Calu3 (cell line): ENCODE results near the gene ZYG11B. TPM values are rescaled to one million over a fixed set of nuclear protein-coding genes. Genes with fewer than 3 reads are reported as not detected.
"Not testable (repeated sequence)": the region's sequence is repeated elsewhere in the genome, so short reads cannot be mapped to it uniquely, and the experiment has no call there.

Experiments used
- BruUV-seq: library from RNA; stranded (reverse); fragments of 400-500 nt; replicated peaks from 2 replicates; lab custom pipeline; 2021; lab: Mats Ljungman, UMichigan
- CTCF ChIA-PET: fragments of 300-600 bp; sonication (Branson Sonifier 250); formaldehyde crosslinking; loops from one replicate; lab custom pipeline; 2022; ENCODE audit warnings: antibody characterized with exemption; lab: Charles Lee
- DNase-seq: peaks from one replicate; pipeline ENCODE4 v3.0.0; 2022
- H3K27ac Mint-ChIP-seq: one replicate; pipeline ENCODE4 v1.8.0; 2022; ENCODE audit warnings: mixed read lengths; ENCODE audit not compliant: unreplicated experiment
- H3K27me3 Mint-ChIP-seq: one replicate; pipeline ENCODE4 v1.8.0; 2022; ENCODE audit warnings: mixed read lengths; ENCODE audit not compliant: unreplicated experiment
- H3K36me3 Mint-ChIP-seq: one replicate; pipeline ENCODE4 v1.8.0; 2022; ENCODE audit warnings: mild to moderate bottlenecking, moderate library complexity, mixed read lengths; ENCODE audit not compliant: insufficient read depth, unreplicated experiment
- H3K4me1 Mint-ChIP-seq: one replicate; pipeline ENCODE4 v1.8.0; 2022; ENCODE audit warnings: mild to moderate bottlenecking, low read depth, mixed read lengths; ENCODE audit not compliant: unreplicated experiment
- H3K4me3 Mint-ChIP-seq: one replicate; pipeline ENCODE4 v1.8.0; 2022; ENCODE audit warnings: mild to moderate bottlenecking, low read depth, moderate library complexity, mixed read lengths; ENCODE audit not compliant: unreplicated experiment
- H3K9me3 Mint-ChIP-seq: one replicate; pipeline ENCODE4 v1.8.0; 2022; ENCODE audit warnings: low read depth, mixed read lengths; ENCODE audit not compliant: unreplicated experiment
- intact Hi-C: fragments of 100-400 bp; cut with micrococcal nuclease; formaldehyde crosslinking; loops from one replicate; pipeline ENCODE4 v1.10.0; 2022; ENCODE audit not compliant: unreplicated experiment
- total RNA-seq: library from RNA; stranded (reverse); gene quantifications from 2 replicates; pipeline ENCODE4 v1.2.3, GENCODE V29; 2022
- TF ChIP-seq, protein P1 (sequence below): fragments of 200-600 bp; IDR thresholded peaks from one replicate; pipeline ENCODE4 v1.8.0; 2022; ENCODE audit warnings: antibody characterized with exemption; ENCODE audit not compliant: unreplicated experiment

ZYG11B gene
- total RNA-seq, 1 experiment from 2014 or later, result 14.8 TPM

DNA sequence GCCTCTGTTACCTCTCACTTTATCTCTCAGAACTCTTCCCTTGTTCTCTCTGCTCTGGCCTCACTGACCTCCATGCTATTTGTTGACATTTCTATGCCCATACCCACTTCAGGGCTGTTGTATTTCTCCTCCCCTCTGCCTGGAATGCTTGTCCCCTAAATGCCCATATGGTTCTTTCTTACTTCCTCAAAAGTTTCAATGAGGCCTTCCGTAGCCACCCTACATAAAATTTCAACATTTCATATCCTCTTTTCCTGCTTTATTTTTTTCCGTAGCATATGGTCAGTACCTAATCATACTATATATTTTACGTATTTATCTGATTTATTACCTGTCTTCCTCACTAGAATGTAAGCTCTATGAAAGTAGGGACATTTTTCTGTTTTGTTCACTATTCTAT lies 69.2 kb downstream of the ZYG11B start:
- intact Hi-C loops, result no loop called here
- H3K4me3 Mint-ChIP-seq, result no peak overlapping the region
- no peak for DNase-seq
- no TSS peak for BruUV-seq
- no peaks in the 10 kb centered on the region for H3K9me3 Mint-ChIP-seq
- no peaks in the 10 kb centered on the region for H3K36me3 Mint-ChIP-seq
- no peaks in the 10 kb centered on the region for H3K4me1 Mint-ChIP-seq
- CTCF ChIA-PET, result no interaction called here
- H3K27ac Mint-ChIP-seq, result no peak overlapping the region
- TF ChIP-seq, protein P1, sequence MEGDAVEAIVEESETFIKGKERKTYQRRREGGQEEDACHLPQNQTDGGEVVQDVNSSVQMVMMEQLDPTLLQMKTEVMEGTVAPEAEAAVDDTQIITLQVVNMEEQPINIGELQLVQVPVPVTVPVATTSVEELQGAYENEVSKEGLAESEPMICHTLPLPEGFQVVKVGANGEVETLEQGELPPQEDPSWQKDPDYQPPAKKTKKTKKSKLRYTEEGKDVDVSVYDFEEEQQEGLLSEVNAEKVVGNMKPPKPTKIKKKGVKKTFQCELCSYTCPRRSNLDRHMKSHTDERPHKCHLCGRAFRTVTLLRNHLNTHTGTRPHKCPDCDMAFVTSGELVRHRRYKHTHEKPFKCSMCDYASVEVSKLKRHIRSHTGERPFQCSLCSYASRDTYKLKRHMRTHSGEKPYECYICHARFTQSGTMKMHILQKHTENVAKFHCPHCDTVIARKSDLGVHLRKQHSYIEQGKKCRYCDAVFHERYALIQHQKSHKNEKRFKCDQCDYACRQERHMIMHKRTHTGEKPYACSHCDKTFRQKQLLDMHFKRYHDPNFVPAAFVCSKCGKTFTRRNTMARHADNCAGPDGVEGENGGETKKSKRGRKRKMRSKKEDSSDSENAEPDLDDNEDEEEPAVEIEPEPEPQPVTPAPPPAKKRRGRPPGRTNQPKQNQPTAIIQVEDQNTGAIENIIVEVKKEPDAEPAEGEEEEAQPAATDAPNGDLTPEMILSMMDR, result no peak
- no peaks in the 10 kb centered on the region for H3K27me3 Mint-ChIP-seq

DNA sequence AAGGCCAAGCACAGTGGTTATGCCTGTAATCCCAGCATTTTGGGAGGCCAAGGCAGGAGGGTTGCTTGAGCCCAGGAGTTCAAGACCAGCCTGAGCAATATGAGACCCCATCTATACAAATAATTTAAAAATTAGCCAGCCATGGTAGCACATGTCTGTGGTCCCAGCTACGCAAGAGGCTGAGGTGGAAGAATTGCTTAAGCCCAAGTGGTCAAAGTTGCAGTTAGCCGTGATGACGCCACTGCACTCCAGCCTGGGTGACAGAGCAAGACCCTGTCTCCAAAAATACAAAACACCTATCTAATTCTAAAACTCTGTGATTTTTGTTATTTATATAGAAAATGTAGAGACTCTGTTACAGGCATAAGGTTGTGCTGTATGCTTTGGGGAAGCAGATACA lies 72.1 kb downstream of the ZYG11B start:
- TF ChIP-seq, protein P1, result no peak
- H3K27ac Mint-ChIP-seq, result no peak overlapping the region
- CTCF ChIA-PET, result no interaction called here
- H3K4me3 Mint-ChIP-seq, result no peak overlapping the region
- H3K27me3 Mint-ChIP-seq, result no peaks in the 10 kb centered on the region
- H3K36me3 Mint-ChIP-seq, result no peaks in the 10 kb centered on the region
- DNase-seq, result no peak
- no TSS peak for BruUV-seq
- intact Hi-C loops, result no loop called here
- H3K9me3 Mint-ChIP-seq, result no peaks in the 10 kb centered on the region
- H3K4me1 Mint-ChIP-seq, result no peaks in the 10 kb centered on the region

GRCh38 chr1:52801011-52801410 lies 74.8 kb downstream of the ZYG11B start:
- intact Hi-C loops, result no loop called here
- Mint-ChIP-seq H3K27me3 (no peaks in the 10 kb centered on the region), H3K9me3 (no peaks in the 10 kb centered on the region), H3K36me3 (peaks cover 11% of the 10 kb centered on the region), H3K27ac (no peak overlapping the region), H3K4me1 (no peaks in the 10 kb centered on the region), H3K4me3 (no peak overlapping the region)
- TF ChIP-seq, protein P1, result no peak
- no TSS peak for BruUV-seq
- DNase-seq, result no peak
- CTCF ChIA-PET, result no interaction called here

DNA sequence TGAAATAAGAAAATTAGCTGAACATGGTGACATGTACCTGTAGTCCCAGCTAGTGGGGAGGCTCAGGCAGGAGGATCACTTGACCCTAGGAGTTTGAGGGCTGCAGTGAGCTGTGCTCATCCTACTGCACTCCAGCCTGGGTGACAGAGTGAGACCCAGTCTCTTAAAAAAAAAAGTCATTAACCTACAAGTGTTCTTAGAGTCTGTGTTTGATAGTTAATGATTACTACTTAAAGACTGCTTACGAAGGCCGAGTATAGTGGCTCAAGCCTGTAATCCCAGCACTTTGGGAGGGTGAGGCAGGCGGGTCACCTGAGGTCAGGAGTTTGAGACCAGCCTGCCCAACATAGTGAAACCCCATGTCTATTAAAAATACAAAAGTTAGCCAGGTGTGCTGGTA lies 77.8 kb downstream of the ZYG11B start:
- DNase-seq, H3K4me1 Mint-ChIP-seq, H3K4me3 Mint-ChIP-seq, H3K27me3 Mint-ChIP-seq, H3K27ac Mint-ChIP-seq, BruUV-seq, CTCF ChIA-PET, H3K9me3 Mint-ChIP-seq, intact Hi-C loops: not testable (repeated sequence)
- H3K36me3 Mint-ChIP-seq, result peaks cover 11% of the 10 kb centered on the region

GRCh38 chr1:52814465-52814864 lies 88.2 kb downstream of the ZYG11B start:
- DNase-seq, result peak; percentile 55
- intact Hi-C loops, result no loop called here
- Mint-ChIP-seq H3K36me3 (peaks cover 7% of the 10 kb centered on the region), H3K4me3 (no peak overlapping the region), H3K27ac (peak overlapping the region; percentile 8), H3K27me3 (no peaks in the 10 kb centered on the region), H3K4me1 (peaks cover 9% of the 10 kb centered on the region), H3K9me3 (no peaks in the 10 kb centered on the region)
- no TSS peak for BruUV-seq
- TF ChIP-seq, protein P1, result no peak
- CTCF ChIA-PET, result no interaction called here

DNA sequence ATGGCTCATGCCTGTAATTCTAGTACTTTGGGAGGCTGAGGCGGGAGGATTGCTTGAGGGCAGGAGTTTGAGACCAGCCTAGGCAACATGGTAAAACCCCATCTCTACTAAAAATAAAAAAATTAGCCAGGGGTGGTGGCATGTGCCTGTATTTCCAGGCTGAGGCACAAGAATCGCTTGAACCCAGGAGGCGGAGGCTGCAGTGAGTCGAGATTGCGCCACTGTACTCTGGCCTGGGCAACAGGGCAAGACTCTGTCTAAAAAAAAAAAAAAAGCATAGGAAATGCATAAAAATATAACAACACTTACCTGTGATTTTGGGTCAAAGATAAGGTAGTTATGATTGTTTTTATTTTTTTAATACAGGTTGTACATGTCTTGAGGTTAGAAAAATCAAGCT lies 94.6 kb downstream of the ZYG11B start:
- BruUV-seq, H3K9me3 Mint-ChIP-seq, H3K36me3 Mint-ChIP-seq, DNase-seq, intact Hi-C loops, H3K27me3 Mint-ChIP-seq, H3K4me3 Mint-ChIP-seq, CTCF ChIA-PET, H3K27ac Mint-ChIP-seq, H3K4me1 Mint-ChIP-seq: not testable (repeated sequence)
